Peyer's patch (tissue), 4 donors: ENCODE data around the gene CENPC. TPM values are rescaled to one million over a fixed set of nuclear protein-coding genes. Genes with fewer than 3 reads are reported as not detected.

Experiments
- DNase-seq, 3 donors: peaks; one replicate each; pipeline ENCODE4 v3.0.0-alpha.2; 2017 to 2019
- H3K27ac ChIP-seq, 4 donors: fragments of 200-600 bp; sonication (generic); one replicate each; pipeline ENCODE4 v1.5.1; 2016 to 2019
- H3K27me3 ChIP-seq, 2 donors: fragments of 200-600 bp; sonication (generic); one replicate each; pipeline ENCODE4 v1.5.1; 2019
- H3K36me3 ChIP-seq, 3 donors: fragments of 200-600 bp; sonication (generic); one replicate each; pipeline ENCODE4 v1.5.1; 2016 to 2019
- H3K4me1 ChIP-seq, 4 donors: fragments of 200-600 bp; sonication (generic); one replicate each; pipeline ENCODE4 v1.5.1; 2016 to 2019
- H3K4me3 ChIP-seq, 4 donors: fragments of 200-600 bp; sonication (generic); 1 replicate in 3 of 4; 2 replicates in 1 of 4; pipeline ENCODE4 v1.5.1; 2016 to 2019; ENCODE audit warnings: mild to moderate bottlenecking in 1 of 4
- H3K9me3 ChIP-seq, 4 donors: fragments of 200-600 bp; sonication (generic); one replicate each; pipeline ENCODE4 v1.5.1; 2016 to 2019; ENCODE audit warnings: mild to moderate bottlenecking in 1 of 4
- CTCF ChIP-seq, 6 experiments: fragments of 450-650 bp in 4 of 6; fragments of 200-600 bp in 2 of 6; sonication (generic) in 1 of 6; IDR thresholded peaks; one replicate each; pipeline ENCODE4 v1.5.1; 2017 to 2019; ENCODE audit warnings: antibody characterized with exemption in 6 of 6, mild to moderate bottlenecking in 3 of 6, moderate library complexity in 1 of 6
- POLR2A ChIP-seq, 2 donors: fragments of 450-650 bp; IDR thresholded peaks; one replicate each; pipeline ENCODE4 v1.5.1; 2017; ENCODE audit warnings: antibody characterized with exemption in 2 of 2, mild to moderate bottlenecking in 2 of 2, moderate library complexity in 2 of 2
- small RNA-seq, 2 donors: library from RNA; depleted of rRNA; stranded (forward); fragments of <200 nt; gene quantifications; one replicate each; pipeline ENCODE3, GENCODE V24; 2016
- total RNA-seq, 4 donors: library from RNA; depleted of rRNA; stranded (reverse); fragments of >200 nt; gene quantifications; one replicate each; pipeline ENCODE4 v1.1.0, GENCODE V29; 2016

Gene CENPC
- total RNA-seq, 4 donors from 2014 or later = 26.3 to 99.0 (median 40.0) TPM

GRCh38 chr4:67438975-67439374 lies 106.3 kb downstream of the CENPC start:
- Histone ChIP-seq H3K4me3 (no peak overlapping the region), H3K27me3 (no peaks in the 10 kb centered on the region), H3K4me1 (no peaks in the 10 kb centered on the region), H3K27ac (no peak overlapping the region), H3K36me3 (no peaks in the 10 kb centered on the region), H3K9me3 (no peaks in the 10 kb centered on the region)
- no peak for DNase-seq
- TF ChIP-seq CTCF (IDR thresholded peaks at IDR 0.05) (no peak), POLR2A (IDR thresholded peaks at IDR 0.05) (no peak)

GRCh38 chr4:67437974-67438713 lies 107.2 kb downstream of the CENPC start:
- Histone ChIP-seq H3K27me3 (no peaks in the 10 kb centered on the region), H3K4me1 (no peaks in the 10 kb centered on the region), H3K36me3 (no peaks in the 10 kb centered on the region), H3K9me3 (no peaks in the 10 kb centered on the region), H3K4me3 (no peak overlapping the region), H3K27ac (no peak overlapping the region)
- DNase-seq = no peak
- TF ChIP-seq CTCF (IDR thresholded peaks at IDR 0.05) = no peak
- no peak for TF ChIP-seq POLR2A (IDR thresholded peaks at IDR 0.05)

- no peaks in the 10 kb centered on the region for H3K27me3 ChIP-seq
- no peak for TF ChIP-seq POLR2A (IDR thresholded peaks at IDR 0.05)
- TF ChIP-seq CTCF (IDR thresholded peaks at IDR 0.05) = no peak
- H3K36me3 ChIP-seq = no peaks in the 10 kb centered on the region
- H3K27ac ChIP-seq = no peak overlapping the region
- no peak for DNase-seq
- no peaks in the 10 kb centered on the region for H3K4me1 ChIP-seq
- no peaks in the 10 kb centered on the region for H3K9me3 ChIP-seq
- no peak overlapping the region for H3K4me3 ChIP-seq
Measured at GRCh38 chr4:67436742-67437141, 108.6 kb downstream of the CENPC start.

- H3K27ac ChIP-seq = no peak overlapping the region
- TF ChIP-seq POLR2A (IDR thresholded peaks at IDR 0.05) = no peak
- no peak for TF ChIP-seq CTCF (IDR thresholded peaks at IDR 0.05)
- no peak for DNase-seq
- no peaks in the 10 kb centered on the region for H3K9me3 ChIP-seq
- no peaks in the 10 kb centered on the region for H3K36me3 ChIP-seq
- no peaks in the 10 kb centered on the region for H3K27me3 ChIP-seq
- H3K4me1 ChIP-seq = no peaks in the 10 kb centered on the region
- H3K4me3 ChIP-seq = no peak overlapping the region
Measured at GRCh38 chr4:67430989-67431388, 114.3 kb downstream of the CENPC start.

GRCh38 chr4:67428819-67429218 lies 116.5 kb downstream of the CENPC start:
- H3K9me3 ChIP-seq = no peaks in the 10 kb centered on the region
- DNase-seq = no peak
- TF ChIP-seq POLR2A (IDR thresholded peaks at IDR 0.05) (no peak), CTCF (IDR thresholded peaks at IDR 0.05) (no peak)
- no peaks in the 10 kb centered on the region for H3K27me3 ChIP-seq
- no peak overlapping the region for H3K27ac ChIP-seq
- no peak overlapping the region for H3K4me3 ChIP-seq
- H3K36me3 ChIP-seq = no peaks in the 10 kb centered on the region
- no peaks in the 10 kb centered on the region for H3K4me1 ChIP-seq

Small RNAs within 50 kb of the gene (small RNA-seq; reads per million reads assigned to genes)
- 0 reads per million in 2 donors for gene RNA5SP527
- gene RNU1-63P = 0 to 0.13 reads per million in 2 donors

Other genes with a start within 250 kb of the CENPC start
- 10 to 100 TPM in 1 of 4 donors, 1 to 10 TPM in 1, not detected in 2; 1.5 to 13.2 TPM for gene STAP1, start 13.2 kb upstream of the CENPC start, total RNA-seq
- 10 to 100 TPM; 18.1 to 69.7 (median 43.3) TPM for gene UBA6, start 155.7 kb upstream of the CENPC start, total RNA-seq
- gene GNRHR, start 208.9 kb upstream of the CENPC start, total RNA-seq = not detected